HL-60 (cell line): ENCODE results near the gene GRIA1.

ENCODE experiments used
- DNase-seq, 2 experiments: peaks; one replicate each; pipeline ENCODE4 v3.0.0-alpha.2; 2010 to 2020; ENCODE audit warnings: low read depth in 1 of 2, low spot score in 1 of 2
- H3K27ac ChIP-seq: fragments of 250-450 bp; sonication (Bioruptor Pico); replicated peaks from 2 replicates; pipeline ENCODE4 v1.5.1; 2020; ENCODE audit warnings: mild to moderate bottlenecking, moderate library complexity
- H3K27me3 ChIP-seq: fragments of 250-450 bp; sonication (Bioruptor Pico); 2 replicates; pipeline ENCODE4 v1.5.1; 2021; ENCODE audit warnings: mild to moderate bottlenecking, moderate library complexity; ENCODE audit not compliant: insufficient read depth, poor library complexity, severe bottlenecking
- H3K4me3 ChIP-seq: replicated peaks from 2 replicates; pipeline ENCODE4 v1.5.1; 2011; ENCODE audit warnings: mild to moderate bottlenecking, control low read depth, low read length; ENCODE audit not compliant: insufficient read depth
- GABPA ChIP-seq: IDR thresholded peaks from 2 replicates; pipeline ENCODE4 v1.6.1; 2012; ENCODE audit warnings: low read depth
- POLR2AphosphoS5 ChIP-seq: IDR thresholded peaks from 2 replicates; pipeline ENCODE4 v1.6.1; 2012; ENCODE audit warnings: low read depth
- SPI1 ChIP-seq: IDR thresholded peaks from 2 replicates; pipeline ENCODE4 v1.6.1; 2012; ENCODE audit warnings: low read depth, mild to moderate bottlenecking, borderline replicate concordance
- TF ChIP-seq, protein P1 (sequence below): IDR thresholded peaks from 2 replicates; pipeline ENCODE4 v1.6.1; 2012; ENCODE audit warnings: low read depth; ENCODE audit not compliant: insufficient replicate concordance
- TF ChIP-seq, protein P2 (sequence below): IDR thresholded peaks from one replicate; pipeline ENCODE4 v1.5.1; 2011; ENCODE audit warnings: low read length, control low read depth, inconsistent platforms; ENCODE audit not compliant: insufficient read depth

Gene GRIA1

DNA sequence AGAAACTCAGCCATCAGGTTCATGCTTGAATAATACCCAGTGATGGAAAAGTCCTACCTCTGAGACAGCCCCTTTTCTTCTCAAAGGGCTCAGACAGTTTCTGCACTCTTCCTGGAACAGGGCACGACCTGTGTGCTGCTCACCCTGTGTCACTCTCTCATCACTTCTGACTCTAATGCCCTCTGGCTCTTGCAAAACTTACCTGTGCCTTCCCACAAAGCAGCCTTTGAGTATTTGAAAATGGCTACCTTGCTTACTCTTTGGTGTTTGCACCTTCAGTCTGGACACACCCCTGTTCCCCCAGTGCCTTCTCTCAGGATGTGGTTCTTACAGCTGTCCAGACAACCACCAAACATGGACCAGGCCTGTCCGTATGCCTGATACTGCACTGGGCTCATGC is 171.4 kb downstream of the GRIA1 start:
- H3K4me3 ChIP-seq = no peak overlapping the region
- TF ChIP-seq, protein P1, sequence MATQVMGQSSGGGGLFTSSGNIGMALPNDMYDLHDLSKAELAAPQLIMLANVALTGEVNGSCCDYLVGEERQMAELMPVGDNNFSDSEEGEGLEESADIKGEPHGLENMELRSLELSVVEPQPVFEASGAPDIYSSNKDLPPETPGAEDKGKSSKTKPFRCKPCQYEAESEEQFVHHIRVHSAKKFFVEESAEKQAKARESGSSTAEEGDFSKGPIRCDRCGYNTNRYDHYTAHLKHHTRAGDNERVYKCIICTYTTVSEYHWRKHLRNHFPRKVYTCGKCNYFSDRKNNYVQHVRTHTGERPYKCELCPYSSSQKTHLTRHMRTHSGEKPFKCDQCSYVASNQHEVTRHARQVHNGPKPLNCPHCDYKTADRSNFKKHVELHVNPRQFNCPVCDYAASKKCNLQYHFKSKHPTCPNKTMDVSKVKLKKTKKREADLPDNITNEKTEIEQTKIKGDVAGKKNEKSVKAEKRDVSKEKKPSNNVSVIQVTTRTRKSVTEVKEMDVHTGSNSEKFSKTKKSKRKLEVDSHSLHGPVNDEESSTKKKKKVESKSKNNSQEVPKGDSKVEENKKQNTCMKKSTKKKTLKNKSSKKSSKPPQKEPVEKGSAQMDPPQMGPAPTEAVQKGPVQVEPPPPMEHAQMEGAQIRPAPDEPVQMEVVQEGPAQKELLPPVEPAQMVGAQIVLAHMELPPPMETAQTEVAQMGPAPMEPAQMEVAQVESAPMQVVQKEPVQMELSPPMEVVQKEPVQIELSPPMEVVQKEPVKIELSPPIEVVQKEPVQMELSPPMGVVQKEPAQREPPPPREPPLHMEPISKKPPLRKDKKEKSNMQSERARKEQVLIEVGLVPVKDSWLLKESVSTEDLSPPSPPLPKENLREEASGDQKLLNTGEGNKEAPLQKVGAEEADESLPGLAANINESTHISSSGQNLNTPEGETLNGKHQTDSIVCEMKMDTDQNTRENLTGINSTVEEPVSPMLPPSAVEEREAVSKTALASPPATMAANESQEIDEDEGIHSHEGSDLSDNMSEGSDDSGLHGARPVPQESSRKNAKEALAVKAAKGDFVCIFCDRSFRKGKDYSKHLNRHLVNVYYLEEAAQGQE = no peak
- no peak for TF ChIP-seq GABPA
- TF ChIP-seq SPI1 = no peak
- no peak for DNase-seq
- H3K27ac ChIP-seq = no peak overlapping the region
- peaks cover 3% of the 10 kb centered on the region for H3K27me3 ChIP-seq

DNA sequence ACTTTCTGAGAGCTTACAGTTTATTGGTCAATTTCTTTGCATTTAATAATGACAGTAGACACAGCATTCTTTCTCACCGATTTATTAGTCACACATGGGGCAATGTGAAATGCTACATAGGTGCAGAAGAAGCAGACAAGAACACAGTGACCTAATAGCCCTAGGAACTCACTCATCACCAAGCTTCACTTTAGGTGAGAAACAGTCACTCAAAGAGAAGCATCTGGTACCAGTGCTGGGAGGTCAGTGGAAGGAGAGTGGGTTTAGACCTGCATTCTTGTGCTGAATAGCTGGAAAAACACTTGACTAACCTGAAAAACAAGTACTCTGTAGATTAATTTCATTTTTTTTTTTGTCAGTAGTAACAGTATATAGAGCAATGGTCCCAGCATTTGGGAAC is 179.6 kb downstream of the GRIA1 start:
- no peak for DNase-seq
- TF ChIP-seq, protein P2, sequence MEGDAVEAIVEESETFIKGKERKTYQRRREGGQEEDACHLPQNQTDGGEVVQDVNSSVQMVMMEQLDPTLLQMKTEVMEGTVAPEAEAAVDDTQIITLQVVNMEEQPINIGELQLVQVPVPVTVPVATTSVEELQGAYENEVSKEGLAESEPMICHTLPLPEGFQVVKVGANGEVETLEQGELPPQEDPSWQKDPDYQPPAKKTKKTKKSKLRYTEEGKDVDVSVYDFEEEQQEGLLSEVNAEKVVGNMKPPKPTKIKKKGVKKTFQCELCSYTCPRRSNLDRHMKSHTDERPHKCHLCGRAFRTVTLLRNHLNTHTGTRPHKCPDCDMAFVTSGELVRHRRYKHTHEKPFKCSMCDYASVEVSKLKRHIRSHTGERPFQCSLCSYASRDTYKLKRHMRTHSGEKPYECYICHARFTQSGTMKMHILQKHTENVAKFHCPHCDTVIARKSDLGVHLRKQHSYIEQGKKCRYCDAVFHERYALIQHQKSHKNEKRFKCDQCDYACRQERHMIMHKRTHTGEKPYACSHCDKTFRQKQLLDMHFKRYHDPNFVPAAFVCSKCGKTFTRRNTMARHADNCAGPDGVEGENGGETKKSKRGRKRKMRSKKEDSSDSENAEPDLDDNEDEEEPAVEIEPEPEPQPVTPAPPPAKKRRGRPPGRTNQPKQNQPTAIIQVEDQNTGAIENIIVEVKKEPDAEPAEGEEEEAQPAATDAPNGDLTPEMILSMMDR = no peak
- no peak for TF ChIP-seq POLR2AphosphoS5
- TF ChIP-seq GABPA = no peak
- TF ChIP-seq, protein P1 = no peak
- TF ChIP-seq SPI1 = no peak
- H3K4me3 ChIP-seq = no peak overlapping the region

DNA sequence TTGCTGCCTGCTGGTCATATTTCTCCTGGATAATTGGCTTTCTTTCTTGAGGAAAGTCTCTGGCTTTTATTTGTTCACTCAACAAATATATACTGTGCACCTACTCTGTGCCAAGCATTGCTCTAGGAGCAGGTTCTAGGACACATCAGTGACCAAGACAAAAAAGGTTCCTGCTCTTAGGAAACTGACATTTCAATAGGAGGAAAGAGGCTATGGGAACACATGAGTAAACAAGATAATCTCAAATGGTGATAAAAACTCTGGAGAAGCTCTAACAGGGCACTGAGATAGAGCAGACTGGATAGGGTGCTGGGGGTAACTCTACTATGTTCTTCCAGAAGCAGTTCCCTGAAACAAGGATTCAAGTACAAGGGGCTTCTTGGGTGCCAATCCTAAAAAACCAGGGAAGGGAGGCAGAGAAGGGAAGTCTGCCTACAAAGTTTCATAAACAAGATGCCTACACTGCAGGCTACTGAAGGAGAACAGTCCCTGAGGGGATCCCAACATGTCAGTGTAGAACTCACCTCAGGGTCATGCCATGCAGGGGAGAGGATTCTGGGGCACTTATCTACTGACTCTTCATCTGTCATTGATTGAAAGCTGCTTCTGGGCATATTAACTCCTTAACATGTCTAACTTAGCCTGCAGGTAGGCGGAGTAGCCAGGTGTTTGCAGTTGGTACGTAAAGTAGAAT is 181.3 kb downstream of the GRIA1 start:
- H3K4me3 ChIP-seq = no peak overlapping the region
- DNase-seq = no peak
- H3K27me3 ChIP-seq = peaks cover 2% of the 10 kb centered on the region
- H3K27ac ChIP-seq = no peak overlapping the region
- TF ChIP-seq SPI1 (no peak), POLR2AphosphoS5 (no peak), GABPA (no peak)
- TF ChIP-seq, protein P2 = no peak
- TF ChIP-seq, protein P1 = no peak

More for the DNA sequence above, 179.6 kb downstream of the GRIA1 start:
- H3K27me3 ChIP-seq = peaks cover 3% of the 10 kb centered on the region
- no peak overlapping the region for H3K27ac ChIP-seq
